ENCODE data around the gene FUNDC2. TPM values are rescaled to one million over a fixed set of nuclear protein-coding genes. Genes with fewer than 3 reads are reported as not detected.

The FUNDC2 gene
- total RNA-seq: 29.9 and 43.7 TPM in 2 replicates

- peak; percentile 63 for DNase-seq (ENCODE audit: low read depth)
- TF ChIP-seq CTCF (IDR thresholded peaks at IDR 0.05; ENCODE audit: insufficient read depth, low read length, poor library complexity, severe bottlenecking): no peak
- H3K27me3 ChIP-seq (ENCODE audit: control insufficient read depth, insufficient read depth, low read length): no peaks in the 10 kb centered on the region
Measured at GRCh38 chrX:155026727-155027508, at the start of gene FUNDC2. FUNDC2 (plus strand) TSS chrX:155026844; CDS start chrX:155026939, 95 bp downstream.

GRCh38 chrX:154979629-154980028 lies 47.0 kb upstream of the FUNDC2 start:
- TF ChIP-seq CTCF (IDR thresholded peaks at IDR 0.05; ENCODE audit: insufficient read depth, low read length, poor library complexity, severe bottlenecking): no peak
- Histone ChIP-seq H3K36me3 (ENCODE audit: control insufficient read depth, insufficient read depth, low read length) (no peaks in the 10 kb centered on the region), H3K27me3 (ENCODE audit: control insufficient read depth, insufficient read depth, low read length) (no peaks in the 10 kb centered on the region), H3K4me3 (ENCODE audit: low read depth, low read length) (no peak overlapping the region)
- no peak for DNase-seq (ENCODE audit: low read depth)

More at GRCh38 chrX:155026727-155027508, at the start of gene FUNDC2:
- Histone ChIP-seq H3K4me3 (ENCODE audit: low read depth, low read length) (peak within 1 kb of the TSS; percentile 75), H3K36me3 (ENCODE audit: control insufficient read depth, insufficient read depth, low read length) (no peaks in the 10 kb centered on the region)

GRCh38 chrX:154980330-154981115 lies 46.1 kb upstream of the FUNDC2 start:
- peak; percentile 47 for TF ChIP-seq CTCF (IDR thresholded peaks at IDR 0.05; ENCODE audit: insufficient read depth, low read length, poor library complexity, severe bottlenecking)
- Histone ChIP-seq H3K4me3 (ENCODE audit: low read depth, low read length) (peak overlapping the region; percentile 24), H3K36me3 (ENCODE audit: control insufficient read depth, insufficient read depth, low read length) (no peaks in the 10 kb centered on the region), H3K27me3 (ENCODE audit: control insufficient read depth, insufficient read depth, low read length) (no peaks in the 10 kb centered on the region)
- peak; percentile 7 for DNase-seq (ENCODE audit: low read depth)

- Histone ChIP-seq H3K36me3 (ENCODE audit: control insufficient read depth, insufficient read depth, low read length) (no peaks in the 10 kb centered on the region), H3K27me3 (ENCODE audit: control insufficient read depth, insufficient read depth, low read length) (no peaks in the 10 kb centered on the region), H3K4me3 (ENCODE audit: low read depth, low read length) (no peak overlapping the region)
- no peak for TF ChIP-seq CTCF (IDR thresholded peaks at IDR 0.05; ENCODE audit: insufficient read depth, low read length, poor library complexity, severe bottlenecking)
- no peak for DNase-seq (ENCODE audit: low read depth)
Measured at GRCh38 chrX:154981116-154981411, 45.6 kb upstream of the FUNDC2 start.

GRCh38 chrX:154986826-154987575 lies 39.6 kb upstream of the FUNDC2 start:
- DNase-seq (ENCODE audit: low read depth): no peak
- no peak for TF ChIP-seq CTCF (IDR thresholded peaks at IDR 0.05; ENCODE audit: insufficient read depth, low read length, poor library complexity, severe bottlenecking)
- H3K4me3 ChIP-seq (ENCODE audit: low read depth, low read length): no peak overlapping the region
- H3K27me3 ChIP-seq (ENCODE audit: control insufficient read depth, insufficient read depth, low read length): no peaks in the 10 kb centered on the region
- no peaks in the 10 kb centered on the region for H3K36me3 ChIP-seq (ENCODE audit: control insufficient read depth, insufficient read depth, low read length)
